Sigmoid colon (tissue), 4 donors: ENCODE data around the gene LRRC8D.

Experiments used
- POLR2A ChIP-seq, 2 donors: fragments of 450-650 bp; IDR thresholded peaks; one replicate each; pipeline ENCODE4 v1.6.1; 2016; ENCODE audit warnings: antibody characterized with exemption in 2 of 2, mild to moderate bottlenecking in 2 of 2, moderate library complexity in 2 of 2
- POLR2AphosphoS5 ChIP-seq, 4 donors: sonication (generic); formaldehyde crosslinking; IDR thresholded peaks; one replicate each; pipeline ENCODE4 v1.6.1; 2017; ENCODE audit warnings: antibody characterized with exemption in 4 of 4

GRCh38 chr1:89908672-89909436 is 88.0 kb downstream of the LRRC8D start:
- TF ChIP-seq POLR2AphosphoS5 (IDR thresholded peaks at IDR 0.05) (no peak), POLR2A (IDR thresholded peaks at IDR 0.05) (no peak)
